NOMO-1 treated with DMSO at 0.1 percent for 48 hours (cell line): ENCODE results near the gene MPRIP.

Source experiments
- DNase-seq: peaks from one replicate; lab custom pipeline; 2025; ENCODE audit not compliant: unreplicated experiment; lab: John Stamatoyannopoulos, UW

MPRIP gene

DNA sequence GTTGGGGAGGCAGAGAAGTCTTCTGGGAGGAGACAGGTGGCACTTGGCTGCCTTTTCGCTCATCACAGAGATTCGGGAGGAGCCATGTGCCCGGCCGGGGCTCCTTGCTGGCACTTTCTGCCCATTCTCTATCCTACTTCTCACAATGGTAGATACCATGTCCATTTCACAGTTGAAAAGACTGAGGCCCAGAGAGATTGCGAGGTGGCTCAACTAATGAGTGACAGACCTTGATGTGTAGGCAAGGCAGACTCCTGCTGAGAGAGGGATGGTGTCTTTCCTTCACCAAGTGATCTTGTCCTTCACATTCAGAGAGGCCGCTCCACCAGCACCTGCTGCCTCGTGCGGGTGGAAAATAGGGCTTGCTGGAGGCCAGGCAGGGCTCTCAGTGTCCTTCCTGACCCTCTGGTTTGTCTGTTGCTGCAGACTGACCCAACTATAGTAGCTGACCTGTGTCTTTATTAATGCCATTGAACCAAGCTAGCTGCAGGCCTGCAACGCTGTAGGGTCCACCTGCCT, 42.1 kb downstream of the MPRIP start:
- no peak for DNase-seq

DNA sequence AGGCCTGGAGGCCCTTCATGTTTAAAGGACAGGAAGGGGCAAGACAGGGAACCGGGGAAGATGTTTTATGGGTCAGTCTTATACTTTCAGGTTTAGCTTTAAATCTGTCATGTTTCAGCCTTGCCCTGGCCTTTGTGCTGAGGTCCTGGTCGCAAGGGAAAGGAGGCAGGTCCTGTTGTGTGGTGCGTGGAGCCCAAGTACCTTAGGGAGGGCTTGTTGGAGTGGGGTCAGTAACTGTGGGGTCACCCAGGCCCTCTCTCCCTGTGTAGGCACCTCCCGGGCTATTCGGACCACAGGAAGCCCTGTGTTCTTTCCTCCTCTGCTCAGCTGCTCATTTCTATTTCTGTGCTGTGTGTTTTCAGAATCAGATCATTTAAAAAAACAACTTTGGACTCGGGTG, 42.7 kb downstream of the MPRIP start:
- no peak for DNase-seq

DNA sequence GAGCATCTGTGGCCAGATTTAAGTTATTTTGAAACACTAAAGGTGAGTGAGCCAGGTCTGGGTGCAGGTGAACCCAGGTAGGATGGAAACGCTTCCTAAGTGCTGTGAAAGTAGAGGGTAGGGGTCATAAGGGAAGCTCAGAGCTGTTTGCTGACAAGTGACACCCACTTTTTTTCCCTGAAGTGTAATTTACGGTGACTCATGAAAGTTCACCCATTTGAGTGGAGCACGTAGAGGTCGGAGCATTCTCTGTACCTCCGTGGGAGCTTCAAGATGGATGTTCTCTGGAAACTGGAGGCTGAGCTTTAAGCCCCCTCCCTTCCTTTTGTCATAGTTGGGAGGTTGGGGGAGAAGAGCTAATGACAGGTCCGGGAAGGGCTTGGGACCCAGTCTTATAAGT, 44.3 kb downstream of the MPRIP start:
- DNase-seq, result no peak

DNA sequence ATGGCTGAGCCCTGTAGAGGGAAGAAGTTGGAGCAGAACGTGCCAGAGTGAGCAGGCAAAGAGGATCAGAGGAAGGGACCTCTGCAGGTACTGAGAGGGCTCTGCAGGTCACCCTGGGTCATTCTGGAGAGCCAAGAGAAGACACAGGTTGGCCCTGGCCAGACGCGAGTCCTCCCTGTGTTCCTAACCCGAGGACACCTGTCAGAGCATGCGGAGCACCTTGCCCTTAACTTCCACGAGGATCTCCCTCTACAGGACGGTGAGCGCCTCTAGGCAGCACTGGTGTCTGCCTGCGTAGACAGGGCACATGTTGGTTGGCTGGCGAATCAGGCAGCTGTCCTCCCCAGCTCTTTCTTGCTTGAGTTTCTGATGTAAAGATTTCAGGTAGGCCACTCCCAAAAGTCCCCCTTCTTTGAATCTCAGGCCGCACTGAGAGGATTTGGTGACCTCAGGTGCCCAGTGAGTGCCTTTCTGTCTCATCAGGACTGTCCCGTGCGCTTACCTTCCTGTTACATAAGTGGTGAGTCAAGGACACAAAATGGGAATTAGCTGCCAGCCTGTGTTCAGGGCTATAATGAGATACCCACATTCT, 45.3 kb downstream of the MPRIP start:
- no peak for DNase-seq

DNA sequence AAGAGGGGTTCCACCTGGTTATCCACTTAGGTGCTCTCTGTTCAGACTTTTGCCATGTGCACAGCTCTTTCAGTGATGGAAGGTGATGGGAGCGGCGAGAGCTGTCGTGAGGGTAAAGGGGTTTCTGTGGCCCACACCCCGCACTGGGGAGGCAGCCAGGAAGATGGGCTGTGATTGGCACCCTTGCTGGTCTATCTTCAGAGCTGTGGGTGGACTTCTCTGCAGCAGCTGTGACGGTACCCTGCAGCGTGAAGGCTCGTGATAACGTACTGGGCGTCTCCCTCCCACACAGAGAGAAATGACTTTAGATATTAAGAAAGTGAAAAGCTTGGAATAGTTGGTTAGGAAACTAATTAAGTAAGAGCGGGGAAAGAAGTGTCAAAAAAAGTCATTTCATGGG, 45.8 kb downstream of the MPRIP start:
- DNase-seq, result no peak

DNA sequence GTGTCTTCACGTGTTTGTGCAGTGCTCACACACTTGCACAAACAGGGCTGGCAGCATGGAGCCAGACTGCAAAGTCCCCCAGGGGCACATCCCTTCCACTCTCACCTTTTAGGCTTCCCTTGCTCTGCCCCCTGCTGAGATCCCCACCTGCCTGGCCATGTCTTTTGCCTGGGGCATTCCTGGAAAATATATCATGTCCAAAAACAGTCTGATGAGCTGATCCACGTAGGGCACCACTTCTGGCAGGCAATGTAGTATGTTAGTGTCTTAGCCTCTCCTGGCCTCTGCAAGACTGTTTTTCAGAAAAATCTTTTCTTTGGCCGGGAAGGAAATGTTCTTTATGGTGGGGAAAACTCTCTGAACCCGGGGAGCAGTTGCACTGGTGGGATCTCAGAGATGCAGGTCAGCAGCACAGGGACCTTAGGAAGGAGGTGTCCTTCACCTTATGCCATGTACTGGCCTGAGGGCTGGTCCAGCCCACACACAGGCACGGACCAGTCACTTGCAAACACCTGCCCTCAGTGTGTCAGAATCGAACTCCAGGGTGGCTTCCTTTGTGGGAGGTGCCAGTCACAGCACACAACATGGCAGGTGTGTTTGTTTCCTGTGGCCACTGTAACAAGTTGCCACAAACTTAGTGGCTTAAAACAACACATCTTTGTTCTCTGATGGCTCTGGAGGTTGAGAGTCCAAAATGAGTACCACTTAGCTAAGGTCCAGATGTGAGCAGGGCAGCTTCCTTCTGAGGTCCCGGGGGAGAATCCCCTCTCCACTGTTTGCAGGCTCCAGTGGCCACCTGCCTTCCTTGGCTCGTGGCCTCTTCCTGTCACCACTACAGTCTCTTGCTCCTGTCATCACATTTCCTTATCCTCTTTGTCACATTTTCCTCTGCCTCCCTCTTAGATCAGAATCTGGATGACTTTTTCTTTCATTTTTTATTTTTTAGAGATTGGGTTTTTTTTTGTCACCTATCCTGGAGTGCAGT, 46.6 kb downstream of the MPRIP start:
- DNase-seq, result no peak

DNA sequence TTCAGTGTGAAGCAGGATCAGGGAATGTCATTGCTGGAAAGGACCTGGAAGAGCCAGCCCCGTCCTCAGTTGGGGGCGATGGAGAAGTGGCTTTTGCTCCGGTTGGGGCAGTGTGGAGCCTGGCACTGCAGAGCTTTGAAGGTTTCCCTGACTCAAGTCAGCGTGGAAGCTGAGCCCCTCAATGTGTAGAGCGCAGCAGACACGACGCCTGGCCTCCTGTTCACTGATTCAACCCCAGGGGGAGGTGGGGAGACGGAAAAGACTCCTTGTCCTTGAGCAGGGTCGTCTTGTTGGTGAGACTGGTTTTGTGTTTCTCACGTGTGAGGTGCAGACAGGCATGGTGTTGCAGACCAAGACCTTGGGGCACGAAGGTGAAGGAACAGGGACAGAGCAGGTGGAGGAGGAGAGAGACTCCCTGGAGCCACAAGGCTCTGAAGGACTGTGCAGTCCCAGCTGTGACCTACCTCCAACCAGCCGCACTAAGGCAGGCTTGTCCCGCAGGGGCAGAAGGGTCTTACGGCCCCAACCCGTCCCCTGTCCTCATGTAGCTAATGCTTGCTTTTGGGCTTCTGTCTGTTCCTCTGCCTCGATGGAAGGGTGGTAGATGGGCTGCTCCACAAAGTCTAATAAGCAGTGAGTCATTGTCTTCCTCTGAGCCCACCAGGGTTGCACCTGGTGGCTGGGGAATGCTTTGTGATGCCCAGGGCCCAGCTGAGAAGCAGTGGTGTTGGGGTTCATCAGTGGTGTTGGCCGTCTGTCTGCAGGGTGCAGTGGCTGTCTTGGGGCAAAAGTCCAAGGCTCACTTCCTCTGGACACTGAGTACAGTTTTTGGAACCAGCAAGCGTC, 47.8 kb downstream of the MPRIP start:
- no peak for DNase-seq

DNA sequence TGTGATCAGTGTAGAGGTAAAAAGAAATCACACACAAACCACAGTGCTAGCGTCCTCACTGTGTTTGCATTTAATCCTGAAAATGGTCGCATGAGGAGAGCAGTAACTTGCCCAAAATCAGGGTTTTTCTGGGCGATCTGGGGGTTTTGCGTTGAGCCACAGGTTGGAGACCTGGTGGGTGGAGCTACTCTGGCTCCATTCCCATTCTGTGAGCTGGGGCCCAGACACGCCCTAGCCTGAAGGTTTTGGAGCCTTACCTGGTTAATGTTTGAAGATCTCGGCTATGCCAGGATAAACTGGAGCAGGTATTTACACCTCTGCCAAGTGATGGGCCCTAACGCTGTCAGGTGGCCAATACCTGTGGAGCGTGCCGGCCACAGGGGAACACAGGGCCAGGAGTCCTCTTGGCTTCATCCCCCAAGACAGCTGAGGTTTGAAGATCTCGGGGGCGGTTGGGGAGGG, 48.4 kb downstream of the MPRIP start:
- DNase-seq, result no peak

DNA sequence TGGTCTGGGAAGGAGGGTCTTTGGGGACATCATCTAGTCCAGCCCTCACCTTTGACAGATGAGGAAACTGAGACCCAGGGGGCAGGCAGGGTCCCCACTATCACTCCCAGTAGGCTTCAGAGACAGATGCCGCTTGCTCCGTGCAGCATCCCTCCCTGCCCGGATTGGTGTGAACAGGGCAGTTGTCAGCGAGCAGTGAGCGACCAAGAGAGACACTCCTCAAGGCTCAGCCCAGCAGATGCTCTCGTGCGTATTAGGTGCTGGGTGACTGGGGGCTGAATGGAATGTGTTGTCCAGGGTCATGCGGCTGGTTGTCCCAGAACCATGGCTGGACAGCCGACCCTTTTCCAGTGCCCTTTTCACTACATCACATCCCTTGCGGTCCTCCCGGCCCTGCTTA, 49.0 kb downstream of the MPRIP start:
- no peak for DNase-seq

DNA sequence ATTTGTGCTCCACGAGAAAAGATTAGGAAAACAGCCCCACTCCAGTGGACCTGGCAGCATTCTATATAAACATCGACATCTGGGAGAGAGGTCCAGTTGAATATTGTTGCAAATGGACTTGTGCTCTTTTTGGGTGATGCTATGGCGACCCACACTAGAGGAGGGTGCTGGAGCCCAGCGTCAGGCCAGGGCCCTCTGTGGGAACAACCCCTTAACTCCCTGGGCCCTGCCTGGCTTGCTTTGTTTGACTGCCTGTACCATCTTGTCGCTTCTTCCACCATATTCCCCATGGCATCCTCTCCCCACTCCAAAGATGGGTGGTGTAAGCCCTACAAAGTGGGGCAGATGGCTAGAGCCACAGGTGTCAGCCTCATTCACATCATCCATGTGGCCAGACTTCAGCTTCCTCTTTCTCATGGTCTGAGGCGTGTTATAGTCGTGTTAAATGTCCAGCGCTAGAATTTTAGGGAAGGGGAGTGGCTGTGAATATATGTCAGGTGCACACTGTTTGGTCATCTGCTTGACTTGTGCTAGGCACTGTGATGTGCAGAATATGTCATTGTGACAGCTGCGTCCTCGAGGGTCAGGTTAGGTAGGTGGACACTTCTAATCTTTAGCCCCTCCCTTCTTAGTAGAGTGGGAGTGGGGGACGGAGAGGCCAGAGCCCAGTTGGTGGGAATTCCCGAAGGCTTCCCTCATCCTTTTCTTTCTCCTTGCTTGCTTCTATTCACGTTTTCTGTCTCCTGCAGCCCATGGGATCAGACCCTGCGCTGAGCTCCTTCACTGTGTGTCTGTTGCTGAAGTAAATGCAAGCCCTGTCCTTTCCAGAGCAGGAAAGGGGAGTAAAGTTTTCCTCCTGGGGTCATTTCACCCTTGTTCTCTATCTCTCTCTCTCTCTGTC, 49.8 kb downstream of the MPRIP start:
- peak; percentile 22 for DNase-seq

DNA sequence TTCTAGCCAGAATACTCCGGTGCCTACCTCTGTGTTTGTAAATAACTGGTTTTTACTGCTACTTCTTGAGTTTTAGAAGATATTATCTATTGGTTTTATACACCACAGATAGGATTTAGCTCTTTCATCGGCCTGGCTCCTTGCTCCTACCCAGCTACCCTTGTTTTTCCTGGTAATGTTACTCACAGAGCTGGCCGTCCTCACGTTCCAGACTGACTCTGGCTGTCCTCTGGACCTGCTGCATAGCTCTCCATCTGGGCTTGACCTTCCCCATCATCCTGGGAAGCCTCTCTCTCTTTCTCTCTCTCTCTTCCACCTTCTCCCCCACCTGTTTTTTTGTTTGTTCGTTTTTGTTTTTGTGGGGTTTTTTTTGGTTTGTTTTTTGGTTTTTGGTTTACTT, 51.5 kb downstream of the MPRIP start:
- DNase-seq, result no peak

DNA sequence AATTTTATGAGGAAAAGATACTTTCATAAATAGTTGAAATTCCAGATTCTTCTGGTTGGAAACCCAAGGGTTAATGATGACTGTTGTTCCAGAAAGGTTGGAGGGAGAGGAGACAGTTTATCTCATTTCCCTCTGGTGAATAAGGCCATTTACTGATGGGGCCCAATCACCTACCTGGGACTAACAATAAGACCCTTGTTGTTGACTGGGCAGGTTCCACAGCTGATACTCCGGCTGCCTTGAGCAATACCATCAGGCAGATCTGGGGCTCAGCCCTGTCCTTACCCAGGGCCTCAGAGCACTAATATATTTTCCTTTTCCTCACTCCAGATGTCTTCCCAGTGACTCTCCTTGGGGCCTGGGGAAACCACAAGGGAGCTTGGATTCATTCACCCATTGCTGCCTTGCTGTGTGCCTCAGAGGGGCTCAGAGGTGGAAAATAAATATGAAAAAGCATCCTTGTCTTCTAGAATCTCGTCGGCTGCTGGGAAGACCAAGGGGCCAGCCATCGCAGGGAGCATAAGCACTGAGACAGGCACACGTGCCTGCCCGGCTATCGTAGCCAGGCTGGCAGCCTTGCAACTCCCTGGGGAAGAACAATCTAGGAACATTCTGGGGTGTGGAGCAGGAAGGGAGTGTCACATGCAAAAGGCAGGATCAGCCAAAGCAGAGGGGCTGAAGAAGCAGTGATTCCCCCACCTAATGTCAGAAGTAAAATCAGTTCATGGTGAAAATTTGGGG, 54.4 kb downstream of the MPRIP start:
- no peak for DNase-seq

DNA sequence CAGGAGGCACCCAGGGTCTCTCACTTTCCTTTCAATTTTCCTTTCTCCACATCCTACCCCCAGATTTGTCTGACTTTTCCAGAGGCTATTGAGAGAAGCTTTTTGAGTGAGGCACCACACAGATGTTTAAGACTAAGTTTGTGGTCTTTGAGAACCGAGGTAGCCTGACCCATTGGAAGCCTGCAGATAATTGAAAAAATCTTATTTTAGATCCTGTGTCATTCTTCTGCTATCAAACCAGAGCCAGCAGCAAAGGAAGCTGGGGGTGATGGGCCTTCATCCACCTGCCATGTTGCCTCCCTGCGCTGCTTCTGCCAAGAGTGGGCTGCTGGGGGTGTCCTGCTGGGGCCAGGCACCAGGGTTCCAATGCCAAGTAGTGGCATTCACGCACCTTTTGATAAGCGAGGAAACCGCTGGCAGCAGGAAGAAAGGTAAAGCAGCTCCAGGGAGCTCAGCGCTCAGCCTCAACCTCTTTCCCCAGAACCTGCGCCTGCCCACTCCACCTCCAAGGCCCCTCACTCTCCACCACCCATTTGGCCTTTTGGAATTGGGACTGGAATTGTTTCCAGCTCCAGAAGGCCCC, 55.6 kb downstream of the MPRIP start:
- no peak for DNase-seq

DNA sequence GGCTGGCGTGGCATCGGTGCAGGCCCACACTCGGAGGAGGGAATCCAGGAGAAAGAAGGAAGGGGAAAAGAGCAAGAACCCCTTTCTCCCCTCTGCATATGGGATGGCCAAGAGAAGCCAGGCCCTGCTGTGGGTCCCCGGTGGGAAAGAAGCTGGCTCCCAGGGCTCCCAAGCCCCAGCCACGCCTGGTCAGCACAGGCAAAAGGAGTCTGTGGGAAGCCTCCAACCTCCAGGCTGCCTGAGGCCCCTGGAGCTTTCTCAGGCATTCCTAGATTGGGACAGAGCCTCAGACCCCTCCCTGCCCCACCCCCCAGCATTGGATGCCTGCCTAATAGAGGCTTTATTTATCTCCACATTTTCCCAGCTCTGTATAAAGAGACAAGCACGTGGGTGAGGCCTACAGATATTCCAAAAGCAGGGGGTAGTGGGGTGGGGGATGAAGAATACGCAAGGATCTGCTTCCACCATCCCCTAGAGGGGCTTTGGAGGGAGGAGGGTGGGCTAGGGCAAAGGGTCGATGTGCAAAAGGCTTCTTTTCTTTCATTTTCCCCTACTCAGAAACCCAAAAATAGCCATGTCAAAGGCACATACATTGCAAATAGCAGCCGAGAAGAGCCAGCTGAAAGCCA, 56.4 kb downstream of the MPRIP start:
- no peak for DNase-seq

DNA sequence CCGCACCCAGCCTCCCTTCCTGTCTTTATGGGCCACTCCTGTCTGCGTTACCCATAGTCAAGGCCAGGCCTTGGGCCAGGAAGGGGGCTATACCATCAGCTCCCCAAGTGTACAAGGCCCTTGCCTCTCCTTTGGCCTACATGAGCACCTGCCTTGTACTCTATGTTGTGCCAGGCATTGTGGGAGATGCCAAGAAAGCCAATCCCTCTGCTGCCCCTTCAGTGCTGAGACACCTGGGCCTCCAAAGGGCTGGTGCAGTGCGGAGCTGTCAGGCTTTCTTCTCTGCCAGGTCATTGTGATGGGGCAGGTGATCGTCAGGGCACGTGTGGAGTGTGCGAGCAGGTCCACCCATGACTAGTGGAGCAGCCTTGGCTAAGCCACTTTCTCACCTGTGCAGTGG, 59.9 kb downstream of the MPRIP start:
- DNase-seq, result no peak

DNA sequence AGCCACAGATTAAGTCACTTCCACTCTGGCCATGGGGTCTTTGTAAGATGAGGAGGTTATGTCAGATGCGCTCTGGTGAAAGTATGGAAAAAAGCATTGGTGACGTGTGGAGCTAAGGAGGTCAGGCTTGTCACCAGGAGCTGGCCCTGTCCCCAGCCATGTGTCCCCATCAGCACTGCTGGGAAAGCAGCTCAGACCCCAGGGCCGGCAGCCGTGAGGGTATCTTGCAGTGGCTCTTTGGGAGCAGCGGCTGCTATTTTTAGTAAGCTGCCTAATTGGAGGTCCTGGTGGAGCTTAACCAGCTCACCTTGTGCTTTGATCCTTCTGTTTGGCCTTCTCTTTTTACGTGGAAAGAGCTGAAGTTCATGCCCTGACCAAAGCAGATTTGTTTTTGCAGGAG, 60.9 kb downstream of the MPRIP start:
- DNase-seq, result no peak

DNA sequence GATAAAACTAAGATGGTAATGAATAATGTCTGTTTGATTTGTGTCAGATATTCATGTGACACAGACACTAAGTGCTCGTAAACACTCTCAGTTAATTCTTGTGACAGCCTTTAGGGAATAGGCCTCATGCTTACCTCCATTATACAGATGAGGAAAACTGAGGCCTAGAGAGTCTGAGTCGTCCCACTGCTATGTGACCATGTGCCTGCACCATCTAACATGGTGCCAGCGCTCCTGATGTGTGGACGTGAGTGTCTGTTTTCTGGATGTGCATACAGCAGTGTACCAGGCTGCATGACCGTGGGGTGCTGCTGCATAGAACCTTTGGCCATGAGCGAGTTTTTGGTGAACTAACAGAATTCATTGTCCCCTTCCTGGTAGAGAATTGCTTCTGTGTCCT, 61.8 kb downstream of the MPRIP start:
- no peak for DNase-seq

DNA sequence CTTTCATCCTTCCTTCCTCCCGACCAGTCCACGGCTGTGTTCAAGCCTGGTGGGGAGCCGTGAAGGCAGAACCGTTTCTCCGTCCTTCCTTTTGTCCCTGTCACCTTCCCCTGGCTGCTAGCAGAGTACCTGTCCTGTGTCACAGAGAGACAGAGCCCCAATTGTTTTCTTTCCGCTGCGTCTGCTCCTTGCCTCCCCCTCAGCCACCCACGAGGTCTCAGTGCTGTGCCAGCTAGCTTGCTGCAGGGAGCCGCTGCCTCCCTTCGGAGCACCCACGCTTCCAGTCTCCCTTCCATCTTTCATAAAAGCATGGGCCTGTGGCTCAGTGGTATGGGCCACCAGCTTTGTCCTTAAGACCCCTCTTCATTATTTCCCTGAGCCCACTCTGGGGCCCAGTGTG, 62.2 kb downstream of the MPRIP start:
- DNase-seq, result no peak

DNA sequence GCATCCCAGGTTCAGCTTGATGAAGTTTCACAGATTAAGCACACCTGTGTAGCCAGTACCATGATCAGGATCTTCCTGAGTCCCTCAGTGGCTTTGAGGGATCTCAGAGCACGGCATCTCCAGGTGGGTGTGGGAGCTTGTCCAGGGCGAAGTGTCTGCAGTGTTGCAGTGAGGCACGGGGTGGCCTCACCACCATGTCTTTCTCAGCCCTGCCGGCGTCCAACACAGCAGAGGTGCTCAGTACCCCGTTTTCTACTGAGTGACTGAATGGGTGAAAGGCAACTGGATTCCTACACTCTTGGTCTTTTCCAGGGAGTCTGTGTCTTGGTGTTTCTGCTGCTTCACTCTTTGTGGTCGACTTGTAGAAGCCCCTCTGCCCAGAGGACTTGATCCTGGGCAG, 63.7 kb downstream of the MPRIP start:
- DNase-seq, result no peak
